ENCODE results near the gene NHLRC3. TPM values are rescaled to one million over a fixed set of nuclear protein-coding genes. Genes with fewer than 3 reads are reported as not detected.

Gene NHLRC3
- total and polyA plus RNA-seq, 2 of the 8 experiments (the other 6 are each of a cell fraction or from before 2014, with no cell fraction given): 13.1 to 16.9 TPM

- Histone ChIP-seq H3K18ac (ENCODE audit: extremely low read depth, low read length) (no peak overlapping the region), H3K9ac (replicated peaks in 1 of 4; ENCODE audit: extremely low read depth in 1 of 4, low read depth in 3 of 4, low read length in 3 of 4) (peak overlapping the region in 2 of 4 experiments; percentile 17 to 71; a peak in 2 of 7 replicates)
- TF ChIP-seq NANOG (IDR thresholded peaks at IDR 0.05; ENCODE audit: insufficient read depth, low read depth, low read length, poor library complexity, severe bottlenecking) (no peak), TCF12 (IDR thresholded peaks at IDR 0.05; ENCODE audit: low read depth, low read length) (no peak), YY1 (IDR thresholded peaks at IDR 0.05; ENCODE audit: low read depth, low read length) (no peak), HDAC2 (IDR thresholded peaks at IDR 0.05; ENCODE audit: borderline replicate concordance in 1 of 2, low read depth in 2 of 2, low read length in 2 of 2) (no peak), BRCA1 (IDR thresholded peaks at IDR 0.05; ENCODE audit: low read depth, low read length) (no peak), SIN3A (conservative IDR thresholded peaks at IDR 0.05 in 1 of 2, IDR thresholded peaks at IDR 0.05 in 1 of 2; ENCODE audit: low read depth in 1 of 2, low read length in 2 of 2) (no peak), MAX (IDR thresholded peaks at IDR 0.05) (no peak), GTF2F1 (IDR thresholded peaks at IDR 0.05; ENCODE audit: borderline replicate concordance, low read depth, low read length) (no peak), USF2 (IDR thresholded peaks at IDR 0.05; ENCODE audit: low read length) (no peak)
Observed at GRCh38 chr13:39035799-39036198, 2.5 kb upstream of the NHLRC3 start.

More at GRCh38 chr13:39035799-39036198, 2.5 kb upstream of the NHLRC3 start:
- H2BK5ac ChIP-seq (ENCODE audit: low read depth, low read length): no peak overlapping the region
- H3K4me3 ChIP-seq (ENCODE audit: extremely low read depth in 1 of 4, insufficient read depth in 2 of 4, low read depth in 3 of 4, low read length in 4 of 4): peak overlapping the region; percentile 94 to 99 (median 96); a peak in 7 of 8 replicates
- H3K14ac ChIP-seq (ENCODE audit: insufficient read length): no peak overlapping the region
- H4K8ac ChIP-seq (ENCODE audit: extremely low read depth, insufficient read depth, low read length): no peak overlapping the region
- H3K23ac ChIP-seq (ENCODE audit: insufficient read length): no peak overlapping the region
- DNase-seq (ENCODE audit: low read depth in 1 of 2, low spot score in 2 of 2): no peak
- no peak overlapping the region for H2AK5ac ChIP-seq (ENCODE audit: low read depth, low read length)
- no peaks in the 10 kb centered on the region; a peak in 1 of 7 replicates for H3K27me3 ChIP-seq (replicated peaks in 1 of 4; ENCODE audit: control insufficient read depth in 3 of 4, extremely low read depth in 1 of 4, insufficient read depth in 3 of 4, low read length in 3 of 4)
- FAIRE-seq: no peak
- H3K27ac ChIP-seq (ENCODE audit: low read depth, low read length): no peak overlapping the region
- H3K79me1 ChIP-seq (ENCODE audit: low read depth, low read length): no peaks in the 10 kb centered on the region
- no peaks in the 10 kb centered on the region for H3K9me3 ChIP-seq (ENCODE audit: insufficient read depth in 2 of 2, low read depth in 1 of 2, low read length in 1 of 2)
- WGBS, 2 experiments (ENCODE audit: extremely low coverage in 1 of 2, insufficient coverage in 1 of 2, insufficient read length in 1 of 2, insufficient replicate concordance in 2 of 2, low coverage in 1 of 2, low lambda C conversion rate in 2 of 2, missing lambda C conversion rate in 1 of 2): 34% methylated on average over 2 of the region's 2 CpGs; no CpG with 5 or more reads in 1 of the 2 experiments
- H3K36me3 ChIP-seq (ENCODE audit: control insufficient read depth in 2 of 4, insufficient read depth in 4 of 4, low read length in 3 of 4): peaks cover 0 to 20% (median 3%) of the 10 kb centered on the region in 4 experiments; a peak in 5 of 8 replicates
- no peak overlapping the region for H2BK20ac ChIP-seq (ENCODE audit: low read length)
- CTCF ChIA-PET (ENCODE audit: partially characterized antibody): interaction anchor here (0.7 to 1.6 kb wide), 5 partner anchors 9 to 65 kb away, joined by 3 to 6 read pairs (median 3); no protein-coding TSS in a partner anchor
- H3K4me2 ChIP-seq (ENCODE audit: insufficient read depth in 1 of 2, low read depth in 2 of 2, low read length in 2 of 2): peak overlapping the region; percentile 79 to 81
- H2BK12ac ChIP-seq (ENCODE audit: low read depth, low read length): no peak overlapping the region
- peaks cover 0 to 10% (median under 1%) of the 10 kb centered on the region in 4 experiments; a peak in 4 of 7 replicates for H3K4me1 ChIP-seq (replicated peaks in 1 of 4; ENCODE audit: control insufficient read depth in 3 of 4, insufficient read depth in 4 of 4, low read length in 3 of 4)
- no peak overlapping the region for H2AFZ ChIP-seq (ENCODE audit: low read length)
- POLR2A ChIA-PET (ENCODE audit: partially characterized antibody): interaction anchor here (0.8 to 5.4 kb wide), 6 partner anchors 9 to 74 kb away, joined by 3 to 73 read pairs (median 6); no protein-coding TSS in a partner anchor
- no peak overlapping the region for H4K5ac ChIP-seq (ENCODE audit: insufficient read length, low read depth, low read length)
- H2BK120ac ChIP-seq (replicated peaks; ENCODE audit: low read depth, low read length): no peak overlapping the region
- H3K4ac ChIP-seq (replicated peaks; ENCODE audit: insufficient read length, low read depth, low read length): no peak overlapping the region
- peaks cover 43 to 79% of the 10 kb centered on the region in 2 experiments for H3K79me2 ChIP-seq (ENCODE audit: control insufficient read depth in 1 of 2, insufficient read depth in 2 of 2, low read length in 2 of 2)
- no peak overlapping the region for H3K56ac ChIP-seq (replicated peaks; ENCODE audit: insufficient read length, low read depth, low read length)
- no peak overlapping the region for H4K91ac ChIP-seq (replicated peaks; ENCODE audit: insufficient read length, low read length)
- peaks cover 3 to 10% of the 10 kb centered on the region in 2 experiments for H4K20me1 ChIP-seq (replicated peaks in 1 of 2; ENCODE audit: control insufficient read depth in 1 of 2, insufficient read depth in 2 of 2, low read length in 2 of 2)
- H2BK15ac ChIP-seq (ENCODE audit: low read length): no peak overlapping the region
- peaks cover 12% of the 10 kb centered on the region for H3K23me2 ChIP-seq (ENCODE audit: low read depth, low read length)
